T-helper 2 cell treated with Interferon-gamma antibody and Interleukin-4, amounts not matched to agents 100 ng/mL and 5 ng/mL, for 36 hours (primary cell): ENCODE results near the gene PLA2G4D. TPM values are rescaled to one million over a fixed set of nuclear protein-coding genes. Genes with fewer than 3 reads are reported as not detected.

Experiments used
- intact Hi-C: fragments of 100-400 bp; cut with micrococcal nuclease; formaldehyde crosslinking; loops from one replicate; pipeline ENCODE4 v1.15.1; 2023
- total RNA-seq: library from RNA; stranded (reverse); gene quantifications from 2 replicates; pipeline ENCODE4 v1.2.3, GENCODE V29; 2022

The PLA2G4D gene
- total RNA-seq, 1 donor from 2014 or later, result not detected

DNA sequence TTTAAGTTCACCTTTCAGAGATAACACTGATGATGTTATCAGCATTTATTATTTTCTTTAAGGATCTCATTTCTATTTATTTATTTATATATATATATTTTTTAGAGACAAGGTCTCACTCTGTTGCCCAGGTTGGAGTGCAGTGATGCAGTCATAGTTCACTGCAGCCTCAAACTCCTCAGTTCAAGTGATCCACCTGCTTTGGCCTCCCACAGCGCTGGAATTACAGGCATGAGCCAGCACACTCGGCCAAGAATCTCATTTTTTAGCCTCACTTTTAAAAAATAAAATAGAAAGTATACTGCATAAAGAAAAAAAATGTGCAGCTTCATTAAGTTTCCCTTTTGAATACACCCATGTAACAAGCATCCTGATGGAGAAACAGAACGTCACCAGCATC lies 35.6 kb downstream of the PLA2G4D start:
- intact Hi-C loops, result loop anchor here (1.0 to 2.0 kb wide), 2 partner anchors 69 to 286 kb away; no protein-coding TSS in a partner anchor

DNA sequence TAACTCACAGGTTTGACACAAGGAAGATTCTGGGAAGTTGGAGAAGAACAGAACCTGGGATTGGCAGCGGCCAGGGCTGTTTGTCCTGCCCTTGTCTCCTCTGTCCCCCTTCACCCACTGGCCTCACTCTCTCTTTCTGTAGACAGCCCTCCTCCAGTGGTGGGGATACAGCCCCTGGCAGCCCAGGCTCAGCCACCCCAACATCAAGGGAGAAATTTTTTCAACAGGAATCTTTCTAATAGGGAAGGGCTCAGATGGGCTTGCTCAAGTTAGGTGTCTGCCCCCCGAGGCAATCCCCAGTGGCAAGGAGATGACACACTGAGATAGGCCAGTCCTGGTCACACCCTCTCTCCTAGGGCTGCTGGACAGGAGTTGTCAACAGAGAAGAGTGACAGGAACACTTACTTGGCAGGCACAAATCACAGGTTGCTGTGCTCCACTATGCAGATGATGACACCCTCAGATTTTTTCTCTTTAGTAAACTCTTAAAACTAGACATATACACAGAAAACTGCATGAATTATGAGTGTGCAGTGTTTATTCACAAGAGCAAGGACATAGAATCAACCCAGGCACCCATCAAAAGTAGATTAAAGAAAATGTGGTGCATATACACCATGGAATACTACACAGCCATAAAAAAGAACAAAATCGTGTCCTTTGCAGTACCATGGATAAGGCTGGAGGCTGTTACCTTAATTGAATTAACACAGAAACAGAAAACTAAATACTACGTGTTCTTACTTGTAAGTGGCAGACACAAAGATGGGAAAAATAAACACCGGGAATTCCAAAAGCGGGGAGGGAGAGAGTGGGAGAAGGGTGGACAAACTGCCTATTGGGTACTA lies 36.3 kb downstream of the PLA2G4D start:
- intact Hi-C loops, result loop anchor here (2.0 kb wide), 1 partner anchor 285 kb away; no protein-coding TSS in a partner anchor

DNA sequence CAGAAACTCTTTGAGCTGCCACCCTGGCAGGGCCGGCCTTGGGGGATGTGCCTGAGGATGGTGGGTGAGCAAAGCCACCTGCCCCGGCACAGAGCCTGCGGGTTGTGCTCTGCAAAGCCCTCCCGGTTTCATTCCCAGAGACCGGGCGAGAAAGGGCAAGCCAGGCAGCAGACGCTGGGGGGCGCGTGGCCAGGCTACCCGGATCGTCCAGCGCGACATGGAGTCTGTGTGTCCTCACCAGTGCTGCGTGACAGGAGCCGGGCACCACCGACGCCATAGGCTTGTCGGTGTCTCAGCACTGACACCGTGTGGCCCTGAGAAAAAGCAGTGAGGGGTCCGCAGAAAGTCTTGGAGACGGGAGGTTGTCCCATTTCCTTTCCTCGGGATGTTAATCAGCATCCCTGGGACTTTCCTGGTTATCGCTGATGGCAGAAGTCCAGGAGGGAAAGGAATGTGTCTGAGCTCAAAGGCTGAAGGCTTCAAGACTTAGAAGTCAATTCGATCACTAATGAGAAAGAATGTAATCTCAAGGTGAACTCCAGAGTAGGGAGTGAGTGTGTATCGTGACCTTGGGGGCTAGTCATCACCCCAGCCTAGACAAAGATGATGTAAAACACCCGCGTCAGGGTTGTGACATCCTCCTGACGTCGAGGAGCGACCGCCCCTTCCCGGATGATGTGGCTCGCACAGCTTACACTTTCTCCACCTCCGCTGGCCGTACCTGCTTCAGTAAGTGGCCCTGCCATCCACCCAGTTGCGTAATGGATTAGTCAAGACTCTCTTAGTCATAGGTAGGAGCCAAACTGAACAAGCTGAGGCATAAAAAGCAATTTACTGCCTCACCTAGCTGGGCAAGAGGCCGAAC lies 37.2 kb downstream of the PLA2G4D start:
- intact Hi-C loops, result no loop called here

DNA sequence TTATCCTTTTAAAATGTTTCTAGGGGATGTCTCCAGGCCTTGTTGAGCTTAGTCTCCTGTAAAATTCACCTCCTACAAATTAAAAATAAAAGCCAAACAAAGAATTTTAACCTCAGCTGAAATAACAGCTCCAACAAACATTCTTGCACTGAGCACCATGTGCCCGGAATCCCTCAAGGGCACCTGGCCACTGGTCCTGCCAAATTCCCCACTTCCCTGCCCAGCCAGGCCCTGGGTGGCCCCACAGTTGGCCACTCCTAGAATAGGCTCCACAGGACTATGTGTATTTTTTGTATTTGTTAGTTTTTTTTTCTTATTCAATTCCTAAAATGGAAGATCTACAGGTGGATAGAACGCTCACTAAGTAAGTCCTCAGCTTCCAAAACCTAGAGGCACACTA lies 40.4 kb downstream of the PLA2G4D start:
- intact Hi-C loops, result no loop called here

DNA sequence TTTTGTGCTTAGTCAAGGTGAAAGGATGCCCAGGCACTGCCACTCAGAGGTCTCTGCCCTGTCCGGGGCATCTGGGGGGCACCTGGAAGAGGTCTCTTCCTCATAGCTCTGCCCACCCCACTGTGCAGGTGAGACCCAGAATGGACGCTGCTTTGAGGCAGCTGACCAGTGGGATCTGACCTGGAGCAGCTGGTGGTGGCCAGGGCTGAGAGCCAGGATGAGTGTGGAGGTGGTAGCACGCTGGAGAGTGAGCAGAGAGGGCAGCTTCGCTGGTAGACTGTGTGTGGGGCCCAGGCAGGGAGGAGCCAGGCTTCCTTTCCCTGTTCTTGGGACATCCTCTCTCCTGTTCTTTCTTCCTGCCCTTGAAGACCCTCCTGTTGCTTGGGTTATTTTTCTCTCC lies 41.4 kb downstream of the PLA2G4D start:
- intact Hi-C loops, result no loop called here

DNA sequence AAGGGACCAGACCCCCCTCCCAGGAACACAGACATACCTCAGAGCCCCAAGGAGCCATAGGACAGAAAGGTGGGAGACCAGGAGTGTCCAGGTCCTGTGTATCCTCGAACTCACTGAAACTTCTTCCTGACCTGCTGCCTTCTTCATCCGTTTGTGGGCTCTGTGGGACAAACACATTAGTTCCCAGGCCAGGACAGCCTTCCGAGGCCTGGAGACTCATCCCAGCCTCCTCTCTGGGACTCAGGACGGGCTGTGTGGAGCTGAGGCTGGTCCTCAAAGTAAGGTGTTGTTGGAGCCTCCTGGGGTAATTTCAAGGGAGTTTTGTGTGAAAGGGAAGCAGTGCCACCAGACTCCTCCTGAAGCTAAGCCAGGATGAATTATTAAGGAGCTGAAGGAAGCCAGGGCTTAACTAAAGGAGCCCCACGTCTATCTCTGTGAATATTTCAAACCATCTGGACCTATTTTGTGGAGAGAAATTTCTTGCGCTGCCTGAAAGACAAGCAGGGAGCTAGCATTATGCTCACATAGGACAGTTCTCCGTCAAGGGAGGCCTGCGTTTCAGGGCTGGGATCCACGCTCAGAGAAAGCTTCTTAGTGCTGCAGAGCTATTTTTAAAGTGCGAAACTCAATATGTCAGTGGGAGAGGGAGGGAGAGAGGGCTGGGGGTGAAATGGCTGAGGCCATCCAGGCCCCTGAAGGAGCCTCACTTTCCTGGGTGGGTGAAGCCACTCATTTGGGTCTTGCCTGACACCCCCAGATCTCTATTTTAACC lies 43.7 kb downstream of the PLA2G4D start:
- intact Hi-C loops, result no loop called here

DNA sequence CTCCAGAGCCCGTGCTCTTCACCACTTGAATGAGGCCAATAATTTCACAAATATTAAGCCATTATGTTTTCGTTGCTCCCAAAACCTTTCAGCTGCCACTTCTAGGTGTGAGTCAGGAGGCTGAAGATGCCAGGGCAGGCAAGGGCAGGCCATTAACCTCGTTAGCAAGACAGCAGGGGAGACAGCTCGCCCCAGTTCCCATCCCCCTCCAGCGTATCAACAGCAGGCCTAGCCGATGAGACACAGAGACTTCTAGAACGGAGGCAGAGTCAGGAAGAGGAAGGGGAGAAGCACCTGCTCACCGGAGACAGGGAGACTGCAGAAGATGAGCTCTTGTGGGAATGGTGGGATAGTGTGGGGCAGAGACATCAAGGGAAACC lies 45.6 kb downstream of the PLA2G4D start:
- intact Hi-C loops, result no loop called here

DNA sequence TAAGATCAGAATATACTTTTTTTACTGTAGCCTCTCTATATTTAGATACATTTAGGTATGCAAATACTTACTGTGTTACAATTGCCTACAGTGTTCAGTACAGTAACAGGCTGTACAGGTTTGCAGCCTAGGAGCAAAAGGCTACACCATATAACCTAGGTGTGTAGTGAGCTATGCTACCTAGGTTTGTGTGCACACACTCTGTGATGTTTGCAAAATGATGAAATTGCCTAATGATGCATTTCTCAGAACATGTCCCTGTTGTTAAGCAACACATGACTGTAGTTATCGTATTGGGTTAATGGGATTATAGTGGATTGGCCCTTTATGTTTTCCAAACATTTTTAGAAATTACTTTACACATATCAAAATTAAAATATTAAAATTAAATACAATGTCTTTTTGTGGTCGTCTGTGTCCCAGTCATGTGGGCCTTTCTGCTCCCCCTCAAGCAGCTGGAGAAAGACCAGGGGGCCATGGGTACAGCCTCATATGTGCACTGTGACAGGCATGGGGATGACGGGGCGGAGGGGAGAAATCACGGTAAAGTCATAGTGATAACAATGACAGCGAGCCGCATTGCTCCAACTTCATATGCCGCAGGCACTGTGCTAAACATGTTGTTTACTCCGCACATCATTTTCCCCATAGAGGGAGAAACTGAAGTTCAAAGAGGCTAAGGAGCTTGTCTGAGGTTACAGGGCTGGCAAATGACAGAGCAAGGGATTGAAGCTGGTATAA lies 46.1 kb downstream of the PLA2G4D start:
- intact Hi-C loops, result no loop called here

DNA sequence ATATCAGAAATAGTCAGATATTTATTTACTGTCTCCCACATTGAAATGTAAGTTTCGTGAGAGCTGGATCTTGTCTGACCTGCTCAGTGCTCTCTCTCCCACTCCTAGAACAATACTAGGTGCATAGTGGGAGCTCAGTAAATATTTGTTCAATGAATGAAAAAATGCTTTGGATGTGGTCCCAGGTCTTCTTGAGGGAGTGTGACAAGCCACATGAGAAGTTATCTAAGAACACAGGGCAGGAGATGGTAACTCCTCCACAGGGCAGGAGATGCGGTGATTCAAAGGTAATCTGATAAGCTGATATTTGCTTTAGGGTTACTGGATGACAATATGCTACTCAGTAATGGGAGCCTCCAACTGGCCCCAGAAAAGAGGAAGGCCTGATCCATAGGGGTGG lies 47.8 kb downstream of the PLA2G4D start:
- intact Hi-C loops, result no loop called here

DNA sequence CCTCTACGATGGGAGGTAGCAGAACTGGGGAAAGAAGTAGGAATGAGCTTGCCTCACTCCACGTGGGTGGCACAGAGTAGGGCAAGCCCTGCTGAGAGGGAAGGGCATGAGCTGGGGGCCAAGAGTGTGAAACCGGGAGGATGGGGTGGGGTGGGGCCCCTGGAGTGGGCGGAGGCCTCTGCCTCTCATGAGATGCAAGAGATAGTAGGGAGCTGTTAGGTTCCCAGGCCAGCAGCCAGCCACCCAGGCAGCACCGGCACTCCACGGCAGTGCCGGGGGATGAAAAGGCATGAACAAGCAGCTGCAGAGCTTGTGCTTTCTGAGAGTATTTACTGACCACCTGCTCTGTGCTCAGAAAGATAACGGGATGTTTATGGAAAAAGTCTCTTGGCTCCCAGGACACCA lies 49.1 kb downstream of the PLA2G4D start:
- intact Hi-C loops, result no loop called here

DNA sequence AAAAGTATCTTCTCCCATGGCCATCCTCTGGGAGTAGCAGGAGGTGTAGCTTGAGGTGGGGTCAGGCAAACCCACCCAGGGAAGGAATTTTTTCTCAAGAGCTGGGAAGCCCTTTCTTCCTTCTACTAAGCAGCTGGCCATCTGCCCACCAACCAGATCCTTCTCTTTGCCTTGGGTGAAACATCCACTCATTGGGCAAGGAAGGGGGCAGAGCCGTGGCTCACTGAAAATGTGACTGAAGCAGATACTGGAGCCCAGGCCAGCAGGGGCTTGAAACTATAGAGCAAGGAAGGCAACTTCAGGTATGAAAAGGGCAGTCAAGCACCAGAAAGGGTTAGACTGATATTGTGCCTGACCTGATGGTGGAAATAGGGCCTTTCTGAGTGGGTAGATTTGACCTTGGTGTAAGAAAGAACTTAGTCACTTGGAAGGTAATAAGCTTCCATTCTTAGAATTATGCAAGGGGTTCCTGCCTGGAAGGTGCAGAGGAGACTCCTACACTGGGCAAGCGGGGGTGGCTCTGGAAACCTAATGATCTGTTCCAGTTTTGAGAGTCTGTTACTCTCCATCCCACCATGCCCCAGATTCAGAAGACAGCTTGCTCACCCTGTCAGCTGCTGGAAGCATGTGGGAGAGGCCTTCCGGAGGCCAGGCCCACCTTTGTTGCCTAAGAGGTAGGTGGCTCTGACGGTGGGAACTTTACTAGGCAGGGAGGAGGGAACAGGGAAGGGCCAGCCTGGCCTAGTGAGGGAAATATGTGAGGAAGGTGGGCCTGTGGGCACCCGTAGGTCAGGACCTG lies 51.6 kb downstream of the PLA2G4D start:
- intact Hi-C loops, result no loop called here

DNA sequence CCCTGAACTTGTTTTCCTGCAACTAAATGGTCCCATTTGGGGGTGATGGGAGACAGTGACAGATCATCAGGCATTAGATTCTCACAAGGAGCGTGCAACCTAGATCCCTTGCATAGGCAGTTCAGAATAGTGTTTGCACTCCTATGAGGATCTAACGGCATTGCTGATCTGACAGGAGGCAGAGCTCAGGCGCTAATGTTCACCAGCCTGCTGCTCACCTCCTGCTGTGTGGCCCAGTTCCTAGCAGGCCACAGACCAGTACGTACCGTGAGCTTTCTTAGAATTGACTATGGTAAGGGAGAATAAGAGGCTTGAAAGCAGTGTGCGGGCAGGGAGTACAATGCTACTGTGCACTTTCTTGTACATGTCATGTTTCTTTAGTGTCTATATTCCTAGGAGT lies 56.0 kb downstream of the PLA2G4D start:
- intact Hi-C loops, result no loop called here

DNA sequence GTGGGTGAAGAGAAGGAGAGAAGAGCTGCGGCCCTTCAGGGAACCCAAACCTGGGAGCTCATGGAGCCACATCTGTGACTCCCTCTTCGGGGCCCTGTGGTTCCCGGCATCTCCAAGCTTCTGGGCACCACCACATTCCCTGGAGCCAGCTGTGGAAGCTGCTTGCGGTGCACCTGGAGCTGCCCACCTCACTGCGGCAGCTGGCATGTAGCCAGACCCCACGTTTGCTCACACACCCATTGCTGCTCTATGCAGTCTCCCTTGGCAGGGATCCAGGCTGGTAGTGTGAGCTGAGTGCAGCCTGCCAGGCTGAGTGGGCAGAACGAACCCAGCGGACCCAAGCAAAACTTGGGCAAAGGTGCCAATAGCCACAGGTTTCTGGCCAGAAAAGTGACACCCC lies 56.7 kb downstream of the PLA2G4D start:
- intact Hi-C loops, result no loop called here

DNA sequence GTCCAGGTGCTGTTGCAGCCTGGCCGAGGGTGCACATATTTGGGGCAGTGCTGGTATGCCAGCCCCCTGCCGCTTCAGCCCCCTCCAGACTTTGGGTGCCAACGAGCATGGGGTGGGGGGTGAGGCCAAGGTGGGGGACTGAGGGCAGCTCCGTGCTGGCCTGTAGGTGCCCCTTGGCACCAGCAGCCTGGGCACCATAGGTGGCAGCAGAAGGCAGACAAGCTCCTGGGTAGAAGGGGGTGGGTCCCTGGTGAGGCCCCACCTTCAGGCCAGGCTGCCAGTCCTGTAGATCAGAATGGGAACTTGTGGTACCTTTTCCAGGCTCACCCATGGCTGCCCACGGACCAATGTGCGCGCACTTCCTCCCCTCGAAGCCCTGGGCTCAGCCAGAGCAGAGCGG lies 57.4 kb downstream of the PLA2G4D start:
- intact Hi-C loops, result no loop called here

DNA sequence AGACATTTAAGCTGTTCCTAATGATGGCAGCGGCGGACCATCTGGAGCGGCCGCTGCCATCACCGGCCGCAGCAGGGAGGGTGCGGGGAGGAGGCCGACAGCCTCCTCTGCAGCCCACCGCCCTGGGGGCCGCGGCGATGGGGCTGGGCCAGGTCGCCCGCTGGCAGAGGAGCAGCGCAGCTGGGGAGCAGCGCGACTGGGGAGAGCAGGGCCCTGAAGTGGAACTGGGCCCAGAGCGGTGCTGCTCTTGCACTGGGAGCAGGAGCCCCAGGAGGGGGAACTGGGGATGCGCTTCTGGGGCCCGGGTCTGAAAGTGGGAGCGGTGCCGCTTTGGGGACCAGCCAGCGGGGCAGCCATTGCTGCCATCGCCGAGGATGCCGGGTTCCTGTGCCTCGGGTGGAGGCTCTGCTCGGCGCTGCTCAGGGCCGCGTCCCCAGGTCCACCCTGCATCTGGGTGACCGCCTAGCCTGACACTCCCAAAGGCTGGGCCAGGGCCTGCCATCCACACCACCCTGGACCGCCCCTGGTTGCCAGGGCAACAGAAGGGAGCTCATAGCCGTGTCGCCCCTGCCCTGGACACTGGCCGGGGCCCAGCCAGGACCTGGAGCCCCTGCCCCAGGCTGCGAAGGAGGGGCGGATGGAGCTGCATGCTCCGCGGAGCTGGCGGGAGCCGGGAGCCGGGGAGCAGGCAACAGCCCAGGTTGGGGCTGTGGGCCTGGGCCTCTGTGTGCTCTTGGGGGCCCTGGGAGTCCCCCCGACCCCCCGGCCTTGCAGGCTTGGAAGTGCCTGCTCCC lies 58.1 kb downstream of the PLA2G4D start:
- intact Hi-C loops, result no loop called here

DNA sequence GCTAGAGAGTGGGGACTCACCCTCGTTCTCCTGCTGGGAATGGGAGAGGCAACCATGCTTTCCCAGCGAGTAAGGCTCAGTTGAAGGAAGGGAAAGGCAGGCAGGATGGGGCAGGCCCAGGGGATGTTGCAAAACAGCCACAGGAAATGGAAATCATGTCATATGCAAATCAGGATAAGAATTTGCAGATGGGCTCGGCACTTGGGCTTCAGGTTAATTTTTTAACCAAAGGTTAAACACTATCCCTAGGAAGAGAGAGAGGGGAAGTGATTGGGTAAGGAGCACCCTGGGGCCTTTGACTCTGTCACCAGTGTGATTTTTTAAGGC lies 59.0 kb downstream of the PLA2G4D start:
- intact Hi-C loops, result no loop called here

DNA sequence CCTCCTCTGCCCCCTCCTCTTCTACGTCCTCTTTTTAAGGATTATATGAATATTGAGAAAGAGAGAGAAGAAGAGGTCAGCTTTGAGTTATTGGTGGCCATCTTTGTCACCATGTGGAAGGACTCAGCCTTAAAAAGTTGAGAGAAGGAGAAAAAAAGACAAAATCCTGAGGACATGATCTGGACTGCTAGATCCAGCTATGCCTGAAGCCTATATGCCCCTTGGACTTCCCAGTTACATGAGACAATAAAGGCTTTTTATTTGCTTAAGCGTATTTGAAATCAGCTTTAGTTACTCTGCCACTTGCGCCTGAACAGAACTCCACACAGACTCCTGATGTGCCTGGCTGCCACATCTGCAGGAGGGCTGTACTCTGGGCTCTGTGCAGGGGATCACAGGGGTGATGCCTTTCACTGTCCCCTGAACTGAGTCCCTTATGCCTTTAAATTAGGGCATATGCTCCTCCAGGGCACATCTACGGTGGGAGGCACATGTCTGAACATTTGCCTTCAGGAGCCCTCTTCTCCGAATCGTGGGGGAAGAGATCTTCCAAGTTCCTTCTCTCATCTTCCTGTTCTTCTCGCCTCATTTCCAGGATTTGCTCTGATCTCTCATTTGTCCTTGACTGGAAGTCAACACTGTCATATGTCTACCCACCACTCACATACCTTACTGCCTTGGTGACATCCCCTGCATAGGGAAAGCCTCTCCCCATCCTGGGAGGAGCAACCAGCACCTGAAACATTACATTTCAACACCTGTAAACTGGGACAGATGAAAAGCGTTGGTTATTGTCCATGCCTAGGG lies 59.5 kb downstream of the PLA2G4D start:
- intact Hi-C loops, result no loop called here

DNA sequence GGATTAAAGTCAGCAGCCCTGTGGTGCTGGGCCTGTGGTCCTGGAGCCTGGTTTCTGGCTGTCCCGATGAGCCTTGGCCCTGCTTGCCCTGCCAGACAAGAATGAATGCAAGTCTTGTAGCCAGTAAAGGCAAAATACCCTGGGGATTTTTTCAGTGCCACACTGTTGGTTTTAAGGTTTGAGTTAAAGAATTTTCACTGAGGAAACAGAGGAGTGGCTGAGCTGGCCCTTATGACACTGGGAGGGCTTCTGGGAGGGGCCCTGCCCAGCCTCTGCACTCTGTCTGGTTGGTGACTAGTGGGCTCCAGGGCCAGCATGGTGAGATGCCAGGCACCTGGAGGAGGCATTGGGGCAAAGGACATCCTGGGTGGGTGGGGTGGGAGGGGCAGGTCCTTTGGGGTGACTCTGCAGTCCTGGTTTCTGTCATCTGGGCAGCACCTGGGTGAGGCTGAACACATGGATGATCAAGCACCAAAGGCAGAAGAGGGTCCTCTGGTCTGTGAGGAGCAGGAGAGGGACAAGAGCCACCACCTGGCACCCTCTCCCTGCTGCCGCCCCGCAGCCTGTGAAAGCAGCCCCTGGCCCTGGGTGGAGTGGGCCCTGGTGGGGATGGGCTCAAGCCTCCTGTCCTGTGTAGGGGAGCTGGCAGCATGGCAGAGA lies 61.0 kb downstream of the PLA2G4D start:
- intact Hi-C loops, result no loop called here
